RCC 7860 (cell line): ENCODE data around the gene ANKRD18B.
A peak's percentile ranks its signal among the peaks of the same experiment; 100 is the strongest.
"Not testable (repeated sequence)": the region's sequence is repeated elsewhere in the genome, so short reads cannot be mapped to it uniquely, and the experiment has no call there.

Source experiments
- DNase-seq: peaks from one replicate; pipeline ENCODE4 v3.0.0-alpha.2; 2015; ENCODE audit warnings: low spot score
- FAIRE-seq: peaks from 2 replicates; lab custom pipeline; 2012; peaks lifted over from hg19 to GRCh38; lab: Jason Lieb, UNC

ANKRD18B gene

GRCh38 chr9:33528069-33528468 lies 4.0 kb downstream of the ANKRD18B start:
- not testable (repeated sequence) for DNase-seq, FAIRE-seq

DNA sequence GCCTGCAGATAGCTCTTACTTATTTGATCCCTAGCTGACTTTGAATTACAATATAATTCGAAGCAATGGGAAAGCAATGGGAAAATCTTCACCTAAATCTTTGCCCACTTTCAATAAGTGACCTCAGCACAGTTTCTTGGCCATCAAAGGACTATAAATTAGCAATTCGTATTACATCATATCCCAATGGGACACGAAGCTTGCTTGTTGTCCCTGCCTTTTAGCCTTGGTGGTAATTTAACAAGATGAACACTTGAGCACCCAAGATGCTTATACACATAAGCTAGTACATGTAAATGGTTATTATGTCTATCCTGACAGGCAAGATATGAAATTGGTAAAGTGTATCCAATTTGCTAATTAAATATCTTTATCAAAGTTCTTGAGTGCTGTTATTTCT lies 9.9 kb downstream of the ANKRD18B start:
- FAIRE-seq, DNase-seq: not testable (repeated sequence)

DNA sequence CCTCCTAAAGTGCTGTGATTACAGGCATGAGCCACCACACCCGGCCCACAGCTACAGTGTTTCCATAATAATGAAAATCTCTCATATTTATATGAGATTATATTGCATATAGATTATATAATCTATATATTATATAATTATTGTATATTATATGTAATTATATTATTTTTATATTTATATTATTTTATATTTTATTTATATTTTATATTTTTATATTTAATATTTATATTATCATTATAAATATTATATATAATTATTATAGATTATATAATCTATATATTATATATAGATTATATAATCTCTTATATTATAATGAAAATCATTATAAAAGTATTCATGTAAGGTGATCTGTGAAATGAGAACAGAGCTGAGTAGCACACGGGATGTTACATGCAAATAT lies 11.5 kb downstream of the ANKRD18B start:
- FAIRE-seq (peak; percentile 94), DNase-seq (no peak)

- FAIRE-seq, DNase-seq: not testable (repeated sequence)
Observed at GRCh38 chr9:33543463-33543862, 19.4 kb downstream of the ANKRD18B start.

DNA sequence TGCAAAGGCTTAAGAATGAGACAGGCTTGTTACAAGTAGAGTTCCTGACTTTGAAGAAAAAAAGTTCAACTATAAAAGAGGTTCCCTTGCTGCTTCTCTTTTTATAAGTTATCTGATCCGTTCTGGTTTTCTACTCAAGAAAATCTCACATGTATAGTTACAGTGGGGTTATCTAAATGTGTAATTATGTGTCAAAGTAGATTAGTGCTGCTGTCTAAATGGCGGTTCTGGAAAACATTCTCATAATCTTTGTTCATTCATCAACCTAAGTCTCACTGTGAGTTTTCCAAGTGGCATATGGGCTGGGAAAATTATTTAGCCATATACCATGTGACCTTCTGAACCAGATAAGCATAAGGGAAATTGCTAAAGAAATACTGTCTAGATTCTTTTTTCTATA lies 21.7 kb downstream of the ANKRD18B start:
- not testable (repeated sequence) for DNase-seq, FAIRE-seq

DNA sequence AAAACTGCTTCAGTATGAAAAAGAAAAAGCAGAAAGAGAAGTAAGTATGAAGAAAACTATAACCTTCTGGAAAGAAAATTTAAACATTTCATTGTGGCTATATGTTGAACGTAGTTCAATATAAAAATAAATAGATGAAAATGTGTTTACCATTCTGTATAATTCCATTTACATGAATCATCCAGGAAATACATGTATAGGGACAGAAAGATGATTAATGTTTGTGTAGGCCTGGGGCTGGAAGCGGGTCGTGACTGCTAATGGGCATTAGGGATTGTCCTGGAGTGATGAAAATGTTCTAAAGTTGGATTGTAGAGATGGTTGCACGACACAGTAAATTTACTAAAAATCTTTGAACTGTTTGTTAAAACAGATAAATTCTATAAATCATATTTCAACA lies 24.8 kb downstream of the ANKRD18B start:
- not testable (repeated sequence) for DNase-seq, FAIRE-seq

DNA sequence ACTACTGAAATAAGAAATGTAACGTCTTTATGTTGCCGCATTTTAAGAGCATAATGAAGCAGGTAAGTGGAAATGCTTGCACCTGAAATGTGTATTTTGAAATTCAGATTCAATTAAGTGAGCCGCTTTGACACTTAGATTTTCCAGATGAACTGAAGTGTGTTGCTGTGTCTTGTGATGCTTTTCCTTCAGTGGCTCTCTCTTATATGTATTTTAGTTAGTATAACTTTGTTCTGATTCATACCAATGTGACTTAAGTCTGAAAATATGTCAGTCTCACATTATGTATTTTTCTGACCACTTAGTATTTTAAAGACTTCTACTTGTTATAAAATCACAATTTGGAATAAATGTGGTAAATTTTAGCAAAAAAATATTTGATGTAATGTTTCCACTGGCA lies 25.4 kb downstream of the ANKRD18B start:
- not testable (repeated sequence) for DNase-seq
- peak; percentile 45 for FAIRE-seq

- DNase-seq, FAIRE-seq: not testable (repeated sequence)
Observed at GRCh38 chr9:33551183-33551582, 27.1 kb downstream of the ANKRD18B start.

DNA sequence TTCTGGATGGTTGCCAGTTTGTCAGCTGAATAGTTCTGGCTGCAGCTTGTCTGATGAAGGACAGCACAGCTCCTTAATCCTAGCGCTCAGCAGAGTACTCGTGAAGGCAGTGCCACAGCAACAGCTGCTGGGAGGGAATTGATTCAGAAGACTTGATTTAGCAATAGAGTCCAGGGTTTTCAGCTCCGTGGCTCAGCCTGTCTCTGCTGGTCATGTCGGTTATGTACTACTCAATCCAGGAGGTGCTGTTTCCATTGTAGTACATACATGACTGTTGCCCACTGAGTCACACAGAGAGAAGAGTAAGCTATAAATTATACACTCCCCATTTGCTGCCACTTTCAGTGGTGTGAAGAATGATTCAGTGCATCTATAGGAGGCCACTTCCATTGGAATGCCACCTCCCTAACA lies 28.3 kb downstream of the ANKRD18B start:
- DNase-seq, FAIRE-seq: not testable (repeated sequence)

DNA sequence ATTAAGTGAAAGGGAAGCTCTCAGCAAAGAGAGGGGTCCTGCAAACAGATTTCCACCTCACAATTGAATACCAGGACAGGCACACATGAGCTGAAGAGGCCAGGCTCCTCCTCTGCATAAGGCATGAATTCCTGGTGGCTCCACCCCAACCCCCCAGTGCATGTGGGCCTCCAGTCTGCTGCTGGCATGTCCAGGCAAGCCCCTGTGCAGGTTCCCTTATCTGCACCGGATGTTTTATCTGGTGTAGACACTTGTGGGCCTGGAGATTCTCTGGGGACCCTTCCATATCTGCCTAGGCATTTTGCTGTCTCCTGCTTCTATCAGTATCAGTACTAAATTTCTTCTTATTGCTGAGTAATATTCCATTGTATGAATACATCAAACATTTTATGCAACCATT lies 36.2 kb downstream of the ANKRD18B start:
- DNase-seq, result not testable (repeated sequence)

DNA sequence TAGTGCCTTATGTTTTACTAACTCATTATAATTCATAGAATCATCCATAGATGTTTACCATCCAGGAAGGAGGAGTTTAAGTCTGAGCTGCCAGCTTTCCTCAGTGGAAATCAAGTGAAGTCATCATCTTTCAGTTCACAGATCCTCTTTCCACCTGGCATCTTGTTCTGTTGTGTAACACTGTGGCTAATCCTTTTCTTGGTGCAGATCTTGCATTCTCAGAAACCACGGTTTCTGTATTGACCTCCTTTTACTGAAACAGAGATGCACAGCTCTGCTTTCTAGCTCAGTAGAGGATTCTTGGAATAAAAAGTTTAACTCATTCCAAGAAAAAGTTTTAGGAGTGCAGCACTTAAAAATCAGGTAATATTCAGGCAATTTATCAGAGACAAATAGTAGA lies 38.1 kb downstream of the ANKRD18B start:
- DNase-seq, FAIRE-seq: not testable (repeated sequence)

More for the DNA sequence above, 36.2 kb downstream of the ANKRD18B start:
- FAIRE-seq, result not testable (repeated sequence)

DNA sequence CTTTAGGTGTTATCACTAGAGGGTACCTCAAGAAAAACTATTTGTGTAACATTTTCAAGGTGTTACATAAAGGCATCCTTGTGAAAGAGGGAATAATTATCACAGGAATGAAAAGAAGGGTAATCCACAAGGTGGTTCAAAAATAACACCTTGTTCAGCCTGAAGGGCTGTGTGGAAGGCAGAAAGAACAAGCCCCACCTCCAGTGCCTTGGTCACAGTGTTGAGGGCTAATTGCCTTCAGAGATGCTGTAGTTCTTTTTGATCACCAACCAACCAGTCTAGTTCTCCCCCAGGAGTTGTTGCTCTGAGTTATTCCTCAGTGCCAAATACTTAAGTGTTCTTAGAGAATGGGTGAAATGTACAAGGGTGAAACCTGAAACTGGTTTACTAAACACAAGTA lies 43.7 kb downstream of the ANKRD18B start:
- DNase-seq, FAIRE-seq: not testable (repeated sequence)

DNA sequence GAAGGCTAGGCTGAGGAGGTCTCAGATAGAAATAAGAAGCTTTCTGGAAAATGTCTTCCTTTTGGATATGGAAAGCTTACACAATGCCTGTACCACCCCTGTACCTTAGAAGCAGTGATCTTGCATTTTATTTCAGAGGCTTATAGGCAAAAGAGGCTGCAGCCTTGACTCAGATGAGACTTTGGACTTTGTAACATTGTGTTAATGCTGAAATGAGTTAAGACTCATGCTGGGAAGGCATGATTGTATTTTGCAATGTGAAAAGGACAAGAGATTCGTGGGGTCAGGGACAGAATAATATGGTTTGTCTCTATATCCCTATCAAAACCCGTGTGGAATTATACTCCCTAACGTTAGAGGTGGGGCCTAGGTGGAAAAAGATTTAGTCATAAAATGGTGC lies 53.7 kb downstream of the ANKRD18B start:
- DNase-seq, FAIRE-seq: not testable (repeated sequence)

DNA sequence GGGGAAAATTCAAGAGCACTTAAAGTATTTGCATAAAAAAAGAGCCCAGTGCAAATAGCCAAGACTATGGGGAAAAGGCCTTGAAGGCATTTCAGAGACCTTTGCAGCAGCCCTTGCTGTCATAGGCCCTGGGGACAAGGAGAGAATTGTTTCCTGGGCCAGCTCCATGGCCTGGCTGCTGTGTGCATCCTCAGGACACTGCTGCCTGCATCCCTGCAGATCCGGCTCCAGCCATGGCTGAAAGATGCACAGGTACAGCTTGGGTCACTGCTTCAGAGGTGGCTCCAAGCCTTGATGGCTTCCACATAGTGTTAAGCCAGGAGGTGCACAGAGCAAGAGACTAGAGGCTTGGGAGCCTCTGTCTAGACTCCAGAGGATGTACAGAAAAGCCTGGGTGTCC lies 55.9 kb downstream of the ANKRD18B start:
- not testable (repeated sequence) for FAIRE-seq

GRCh38 chr9:33582686-33583085 lies 58.6 kb downstream of the ANKRD18B start:
- peak; percentile 55 for FAIRE-seq
- peak; percentile 42 for DNase-seq

More for the DNA sequence above, 55.9 kb downstream of the ANKRD18B start:
- not testable (repeated sequence) for DNase-seq

DNA sequence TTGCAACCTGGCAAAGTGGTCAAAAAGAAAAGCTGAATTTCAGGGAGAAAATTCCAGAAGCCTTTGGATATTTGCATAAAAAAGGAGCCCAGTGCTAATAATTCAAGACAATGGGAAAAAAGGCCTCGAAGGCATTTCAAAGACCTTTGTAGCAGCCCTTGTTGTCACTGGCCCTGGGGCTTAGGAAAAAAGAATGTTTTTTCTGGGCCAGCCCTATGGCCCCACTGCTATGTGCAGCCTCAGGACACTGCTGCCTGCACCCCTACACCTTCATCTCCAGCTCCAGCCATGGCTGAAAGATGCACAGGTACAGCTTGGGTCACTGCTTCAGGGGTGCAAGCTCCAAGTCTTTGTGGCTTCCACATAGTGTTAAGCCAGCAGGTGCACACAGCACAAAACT lies 62.1 kb downstream of the ANKRD18B start:
- not testable (repeated sequence) for DNase-seq, FAIRE-seq

GRCh38 chr9:33587799-33588198 lies 63.7 kb downstream of the ANKRD18B start:
- not testable (repeated sequence) for FAIRE-seq, DNase-seq

GRCh38 chr9:33588876-33589275 lies 64.8 kb downstream of the ANKRD18B start:
- DNase-seq, FAIRE-seq: not testable (repeated sequence)

DNA sequence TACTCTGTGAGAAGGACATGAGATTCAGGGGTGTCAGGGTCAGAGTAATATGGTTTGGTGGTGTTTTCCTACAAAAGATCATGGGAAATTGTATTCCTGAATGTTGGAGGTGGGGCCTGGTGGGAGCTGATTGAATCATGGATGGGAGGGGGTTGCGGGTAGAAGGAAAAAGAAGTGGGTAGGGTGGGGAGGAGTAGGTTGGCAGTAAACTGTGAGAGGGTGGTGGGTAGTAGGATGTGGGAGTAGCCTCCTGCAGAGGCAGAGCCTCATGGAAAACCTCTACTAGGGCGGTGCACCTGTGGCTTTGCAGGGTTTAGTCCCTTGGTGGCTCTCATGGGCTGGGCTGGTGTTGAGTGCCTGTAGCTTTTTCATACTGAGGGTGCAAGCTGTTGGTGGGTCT lies 66.8 kb downstream of the ANKRD18B start:
- not testable (repeated sequence) for DNase-seq

DNA sequence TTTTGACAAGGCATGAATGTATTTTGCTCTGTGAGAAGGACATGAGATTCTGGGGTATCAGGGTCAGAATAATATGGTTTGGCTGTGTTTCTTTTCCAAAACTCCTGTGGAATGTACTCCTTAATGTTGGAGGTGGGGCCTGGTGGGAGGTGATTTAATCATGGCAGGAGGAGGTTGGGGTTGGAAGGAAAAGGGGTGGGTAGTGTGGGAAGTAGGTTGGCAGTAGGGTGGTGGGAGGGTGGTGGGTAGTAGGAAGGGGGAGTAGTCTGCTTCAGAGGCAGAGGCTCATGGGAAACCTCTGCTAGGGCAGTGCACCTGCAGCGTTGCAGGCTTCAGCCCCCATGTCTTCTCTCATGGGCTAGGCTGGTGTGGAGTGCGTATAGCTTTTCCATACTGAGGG lies 72.9 kb downstream of the ANKRD18B start:
- FAIRE-seq, DNase-seq: not testable (repeated sequence)

More for the DNA sequence above, 66.8 kb downstream of the ANKRD18B start:
- not testable (repeated sequence) for FAIRE-seq

- DNase-seq, FAIRE-seq: not testable (repeated sequence)
Observed at GRCh38 chr9:33597386-33597785, 73.3 kb downstream of the ANKRD18B start.

GRCh38 chr9:33598796-33599379 lies 74.8 kb downstream of the ANKRD18B start:
- DNase-seq, FAIRE-seq: not testable (repeated sequence)
